ENCODE measurements around the gene SHC2.

SHC2 gene

DNA sequence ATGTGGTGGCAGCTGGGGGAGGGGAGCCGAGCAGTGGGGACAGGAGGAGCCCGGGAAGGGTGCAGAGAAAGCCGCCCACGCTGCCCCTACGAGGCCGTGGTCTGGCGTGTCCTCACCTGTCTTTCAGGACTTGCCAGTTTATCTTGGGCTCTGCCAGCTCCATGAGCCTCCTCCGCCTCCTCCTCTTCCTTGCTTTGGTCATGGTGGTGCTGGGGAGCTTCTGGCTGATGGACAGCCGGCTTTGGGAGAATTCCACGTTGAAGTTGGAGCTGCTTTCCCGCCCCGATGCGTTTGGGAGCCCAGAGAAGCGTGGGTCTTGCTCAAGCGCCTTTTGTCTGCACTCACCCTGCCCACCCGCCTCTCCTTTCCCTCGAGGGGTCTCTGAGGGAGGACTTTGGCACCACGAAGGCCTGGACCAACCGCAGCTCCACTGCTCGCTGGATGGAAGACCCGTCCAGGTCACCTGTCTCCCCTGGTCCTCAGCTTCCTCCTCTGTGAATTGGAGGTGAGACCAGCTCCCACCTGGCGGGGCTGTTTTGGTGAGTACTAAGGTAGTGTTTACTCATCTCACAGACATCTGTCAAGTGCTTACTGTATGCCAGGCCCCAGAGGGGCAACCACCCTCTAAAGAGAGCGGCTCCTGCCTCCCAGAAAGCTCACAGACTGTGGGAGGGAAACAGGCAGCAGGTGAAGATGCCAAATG is 86.5 kb downstream of the SHC2 start:
- no peak for DNase-seq (ENCODE audit: low read depth in 2 of 3, low spot score in 2 of 3)

GRCh38 chr19:373391-374182 is 87.2 kb downstream of the SHC2 start:
- no peak for DNase-seq (ENCODE audit: low read depth in 2 of 3, low spot score in 2 of 3)

- no peak for DNase-seq (ENCODE audit: low read depth in 2 of 3, low spot score in 2 of 3)
Measured at GRCh38 chr19:372306-372890, 88.4 kb downstream of the SHC2 start.

DNA sequence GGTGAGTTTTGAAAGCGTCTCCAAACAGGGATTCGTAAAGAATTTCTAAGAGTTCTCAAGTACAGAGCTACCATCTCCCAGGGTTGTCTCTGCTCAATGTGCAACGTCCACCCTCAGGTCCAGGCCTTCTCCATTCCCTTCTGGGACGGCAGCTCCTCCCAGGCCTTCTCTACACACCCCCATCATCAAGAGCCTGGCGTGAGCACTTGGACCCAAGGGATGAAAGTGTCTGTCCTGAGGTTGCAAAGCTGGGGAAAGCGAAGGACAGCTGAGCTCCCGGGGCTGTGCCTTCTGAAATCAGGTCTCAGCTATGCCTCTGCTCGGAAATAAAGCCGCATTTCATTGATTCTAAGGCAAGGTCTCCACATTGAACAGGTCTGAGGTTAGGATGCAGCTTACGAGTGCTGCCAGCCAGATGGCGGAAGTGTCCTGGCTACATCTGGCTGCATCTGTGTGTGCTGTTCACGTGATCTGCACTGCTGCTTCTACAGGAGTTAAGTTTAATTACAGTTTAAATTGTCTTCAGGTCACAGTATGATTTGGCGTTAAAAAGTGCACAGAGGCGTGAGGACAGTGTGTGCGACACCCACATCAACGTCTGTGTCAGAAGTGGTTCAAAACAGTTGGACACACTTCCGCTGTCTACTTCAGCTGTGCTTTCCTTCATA is 89.2 kb downstream of the SHC2 start:
- no peak for DNase-seq (ENCODE audit: low read depth in 2 of 3, low spot score in 2 of 3)

DNA sequence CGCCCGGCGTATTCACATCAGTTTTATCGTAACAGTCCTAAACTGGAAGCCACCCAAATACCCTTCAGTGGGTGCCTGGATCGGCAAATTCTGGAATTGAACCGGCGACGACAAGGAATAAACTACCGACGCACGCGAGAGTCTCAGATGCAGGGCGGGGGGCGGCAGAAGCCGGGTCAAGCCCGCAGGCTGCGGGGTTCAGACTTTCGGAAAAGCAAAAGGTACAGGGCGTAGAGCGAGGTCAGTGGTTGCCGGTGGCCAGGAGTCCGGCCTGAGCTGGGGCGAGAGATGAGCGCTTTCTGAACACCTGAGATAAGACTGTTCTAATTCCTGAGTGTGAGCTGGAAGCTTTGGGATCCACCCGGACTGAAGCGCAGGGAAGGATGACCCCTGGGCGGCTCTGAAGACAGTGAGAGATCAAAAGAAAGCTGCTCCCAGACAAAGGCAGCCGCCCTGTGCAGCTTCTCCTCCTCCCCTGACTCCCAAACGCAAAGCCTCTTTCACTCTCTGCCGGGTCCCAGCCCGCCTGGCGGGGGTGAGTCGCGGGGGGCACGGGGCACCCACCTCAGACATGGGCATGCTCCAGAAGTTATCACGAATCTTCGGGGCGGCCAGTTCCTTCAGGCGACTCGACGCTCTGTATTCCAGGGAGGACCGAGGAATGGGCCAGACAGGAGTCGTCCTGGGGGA is 90.0 kb downstream of the SHC2 start:
- DNase-seq (ENCODE audit: low read depth in 2 of 3, low spot score in 2 of 3) = no peak

DNA sequence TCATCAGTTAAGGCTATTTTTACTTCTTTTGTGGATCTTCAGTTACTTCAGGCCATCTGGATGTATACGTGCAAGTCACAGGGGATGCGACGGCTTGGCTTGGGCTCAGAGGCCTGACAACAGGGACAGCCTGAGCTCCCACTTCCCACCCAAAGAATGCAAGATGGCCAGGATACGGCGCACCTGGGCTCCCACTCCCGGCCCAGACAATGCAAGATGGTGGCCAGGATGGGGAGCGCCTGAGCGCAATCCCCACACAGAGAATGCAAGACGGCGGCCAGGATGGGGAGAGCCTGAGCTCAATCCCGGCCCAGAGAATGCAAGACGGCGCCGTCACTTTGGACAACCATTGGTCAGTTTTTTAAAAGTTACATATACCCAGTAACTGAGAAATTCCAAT is 91.0 kb downstream of the SHC2 start:
- no peak for DNase-seq (ENCODE audit: low read depth in 2 of 3, low spot score in 2 of 3)

DNA sequence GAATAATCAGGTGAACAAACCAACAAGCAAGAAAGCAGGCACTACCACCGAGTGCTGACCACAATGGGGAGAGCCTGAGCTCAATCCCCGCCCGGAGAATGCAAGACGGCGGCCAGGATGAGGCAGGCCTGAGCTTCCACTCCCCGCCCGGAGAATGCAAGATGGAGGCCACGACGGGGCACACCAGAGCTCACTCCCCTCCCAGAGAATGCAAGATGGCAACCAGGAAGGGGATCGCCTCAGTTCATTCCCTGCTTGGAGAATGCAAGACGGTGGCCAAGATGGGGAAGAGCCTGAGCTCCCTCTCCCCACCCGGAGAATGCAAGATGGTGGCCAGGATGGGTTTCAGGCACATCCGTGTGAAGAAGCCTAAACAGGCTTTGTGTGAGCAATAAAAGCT is 91.6 kb downstream of the SHC2 start:
- DNase-seq (ENCODE audit: low read depth in 2 of 3, low spot score in 2 of 3) = no peak

GRCh38 chr19:368630-369024 is 92.2 kb downstream of the SHC2 start:
- DNase-seq (ENCODE audit: low read depth in 2 of 3, low spot score in 2 of 3) = no peak

DNA sequence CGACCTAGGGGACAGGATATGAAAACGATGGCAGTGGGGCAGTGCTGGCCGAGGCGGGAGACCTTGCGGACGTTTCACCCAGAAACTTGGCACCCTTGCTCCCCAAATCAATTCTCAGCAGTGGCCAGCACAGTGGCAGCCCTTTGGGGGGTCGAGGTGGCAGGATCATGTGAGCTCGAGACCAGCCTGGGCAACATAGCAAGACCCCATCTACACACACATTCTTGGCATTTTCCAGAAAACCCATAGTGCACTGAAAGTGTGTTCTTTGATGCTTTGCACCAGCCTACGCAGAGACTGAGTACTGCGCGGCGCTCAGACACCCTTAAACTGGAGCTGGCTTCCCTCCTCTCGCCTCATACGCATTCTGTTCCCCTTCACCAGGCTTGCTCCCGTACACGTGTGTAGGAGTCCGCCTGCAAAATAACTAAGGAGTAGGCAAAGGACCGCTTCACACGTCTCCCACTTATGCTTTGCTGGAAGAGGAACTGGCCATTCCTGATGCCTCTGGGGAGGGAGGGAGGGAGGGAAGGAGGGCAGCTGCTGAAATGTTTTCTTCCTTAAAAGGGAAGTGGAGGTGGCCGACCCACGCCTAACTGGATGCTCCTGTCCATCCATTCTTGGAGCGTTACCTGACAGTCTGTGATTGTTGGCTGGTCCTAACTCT is 92.7 kb downstream of the SHC2 start:
- DNase-seq (ENCODE audit: low read depth in 2 of 3, low spot score in 2 of 3) = no peak

GRCh38 chr19:367561-367960 is 93.3 kb downstream of the SHC2 start:
- DNase-seq (ENCODE audit: low read depth in 2 of 3, low spot score in 2 of 3) = no peak

DNA sequence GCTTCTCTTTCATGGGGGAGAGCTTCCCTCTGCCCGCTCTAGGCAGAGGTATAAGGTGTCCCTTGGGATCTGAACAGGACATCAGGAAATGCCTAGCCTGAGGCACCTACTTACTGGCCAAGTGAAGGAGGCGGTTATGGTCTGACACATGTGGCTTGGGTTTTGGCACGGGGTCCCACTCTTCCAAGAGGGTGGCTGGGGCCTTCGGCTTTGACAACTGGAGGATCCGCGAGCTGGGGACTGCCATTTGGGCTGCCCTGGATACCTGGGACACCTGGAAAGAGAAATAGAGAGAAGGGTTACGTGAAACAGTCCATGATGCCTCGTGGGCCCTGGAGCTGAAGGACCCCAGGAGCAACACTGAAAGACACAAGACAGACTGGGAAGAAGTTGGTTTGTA is 93.9 kb downstream of the SHC2 start:
- DNase-seq (ENCODE audit: low read depth in 2 of 3, low spot score in 2 of 3) = no peak
